ENCODE results near the gene SCN5A.
A peak's percentile ranks its signal among the peaks of the same experiment; 100 is the strongest.

DNA sequence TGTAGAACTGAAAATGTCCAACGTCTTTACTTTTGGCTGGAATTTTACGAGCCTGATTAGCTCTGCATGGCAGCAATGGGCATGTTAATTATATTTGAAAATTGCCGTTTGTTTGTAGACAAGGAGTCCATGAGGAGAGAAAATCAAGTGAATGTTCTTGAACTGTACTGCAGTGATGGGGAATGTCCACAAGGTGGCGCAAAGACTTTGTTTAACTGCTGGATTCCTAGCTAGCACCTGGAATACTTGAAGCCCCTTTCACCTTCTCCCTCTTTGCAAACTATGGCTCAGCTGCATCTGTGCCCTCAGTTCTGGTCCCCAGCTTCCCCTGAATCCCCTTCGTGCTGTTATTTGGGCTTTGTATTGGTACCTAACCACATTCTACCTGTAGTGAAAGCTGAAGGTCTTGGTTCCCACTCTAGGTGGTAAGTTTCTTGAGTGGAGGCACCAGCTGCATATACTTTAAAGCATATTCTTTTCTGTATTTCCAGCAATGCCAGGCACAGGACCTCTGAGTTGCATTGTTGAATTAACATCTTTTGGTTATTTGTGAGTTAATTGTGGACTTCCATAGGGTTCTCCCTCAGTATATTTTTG, 128.0 kb downstream of the SCN5A start:
- TF ChIP-seq, protein P1, sequence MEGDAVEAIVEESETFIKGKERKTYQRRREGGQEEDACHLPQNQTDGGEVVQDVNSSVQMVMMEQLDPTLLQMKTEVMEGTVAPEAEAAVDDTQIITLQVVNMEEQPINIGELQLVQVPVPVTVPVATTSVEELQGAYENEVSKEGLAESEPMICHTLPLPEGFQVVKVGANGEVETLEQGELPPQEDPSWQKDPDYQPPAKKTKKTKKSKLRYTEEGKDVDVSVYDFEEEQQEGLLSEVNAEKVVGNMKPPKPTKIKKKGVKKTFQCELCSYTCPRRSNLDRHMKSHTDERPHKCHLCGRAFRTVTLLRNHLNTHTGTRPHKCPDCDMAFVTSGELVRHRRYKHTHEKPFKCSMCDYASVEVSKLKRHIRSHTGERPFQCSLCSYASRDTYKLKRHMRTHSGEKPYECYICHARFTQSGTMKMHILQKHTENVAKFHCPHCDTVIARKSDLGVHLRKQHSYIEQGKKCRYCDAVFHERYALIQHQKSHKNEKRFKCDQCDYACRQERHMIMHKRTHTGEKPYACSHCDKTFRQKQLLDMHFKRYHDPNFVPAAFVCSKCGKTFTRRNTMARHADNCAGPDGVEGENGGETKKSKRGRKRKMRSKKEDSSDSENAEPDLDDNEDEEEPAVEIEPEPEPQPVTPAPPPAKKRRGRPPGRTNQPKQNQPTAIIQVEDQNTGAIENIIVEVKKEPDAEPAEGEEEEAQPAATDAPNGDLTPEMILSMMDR (IDR thresholded peaks at IDR 0.05) = peak; percentile 81 to 94 (median 86)
- TF ChIP-seq POLR2A (IDR thresholded peaks at IDR 0.05) = no peak
